ENCODE measurements around the gene METTL1. TPM values are rescaled to one million over a fixed set of nuclear protein-coding genes. Genes with fewer than 3 reads are reported as not detected.

METTL1 gene
- total and polyA plus RNA-seq, 2 donors from 2014 or later: 23.4 to 69.4 TPM

DNA sequence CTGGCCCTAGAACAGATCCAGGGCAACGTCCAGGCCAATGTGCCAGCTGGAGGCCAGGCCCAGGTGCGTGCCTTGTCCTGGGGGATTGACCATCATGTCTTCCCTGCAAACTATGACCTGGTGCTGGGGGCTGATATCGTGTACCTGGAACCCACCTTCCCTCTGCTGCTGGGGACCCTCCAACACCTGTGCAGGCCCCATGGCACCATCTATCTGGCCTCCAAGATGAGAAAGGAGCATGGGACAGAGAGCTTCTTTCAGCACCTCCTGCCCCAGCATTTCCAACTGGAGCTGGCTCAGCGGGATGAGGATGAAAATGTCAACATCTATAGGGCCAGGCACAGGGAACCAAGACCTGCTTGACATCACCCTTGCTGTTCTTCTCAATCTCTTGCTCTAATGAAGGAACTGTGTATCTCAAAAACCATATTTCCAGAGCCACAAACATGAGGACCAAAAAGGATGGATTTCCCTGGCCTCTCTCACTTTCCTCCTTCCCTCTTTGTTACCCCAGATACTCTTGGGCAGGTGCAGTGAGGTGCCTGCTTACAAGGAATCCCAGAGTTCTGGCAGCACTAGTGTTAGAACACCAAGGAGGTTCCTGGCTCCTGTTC is 8.5 kb upstream of the METTL1 start:
- Histone ChIP-seq H3K4me1 (ENCODE audit: control insufficient read depth in 2 of 3, insufficient read depth in 2 of 3, low read depth in 1 of 3, low read length in 3 of 3) (peaks cover 0 to 33% (median 27%) of the 10 kb centered on the region in 3 donors), H3K4me3 (ENCODE audit: low read length in 3 of 3) (no peak overlapping the region), H3K36me3 (ENCODE audit: control insufficient read depth in 2 of 3, insufficient read depth in 3 of 3, low read length in 3 of 3) (peaks cover under 1 to 6% (median under 1%) of the 10 kb centered on the region in 3 donors), H3K9me3 (ENCODE audit: control insufficient read depth in 2 of 3, insufficient read depth in 1 of 3, low read length in 3 of 3) (no peaks in the 10 kb centered on the region), H3K27me3 (ENCODE audit: control insufficient read depth, insufficient read depth, low read length) (no peaks in the 10 kb centered on the region), H3K9ac (ENCODE audit: low read length in 3 of 3) (no peak overlapping the region), H3K27ac (ENCODE audit: low read depth in 2 of 2, low read length in 2 of 2) (peak overlapping the region; percentile 45 to 84)
- DNase-seq (no peak), FAIRE-seq (no peak)
- intact Hi-C loops (cut with DNase I): no loop called here
- TF ChIP-seq, protein P1, sequence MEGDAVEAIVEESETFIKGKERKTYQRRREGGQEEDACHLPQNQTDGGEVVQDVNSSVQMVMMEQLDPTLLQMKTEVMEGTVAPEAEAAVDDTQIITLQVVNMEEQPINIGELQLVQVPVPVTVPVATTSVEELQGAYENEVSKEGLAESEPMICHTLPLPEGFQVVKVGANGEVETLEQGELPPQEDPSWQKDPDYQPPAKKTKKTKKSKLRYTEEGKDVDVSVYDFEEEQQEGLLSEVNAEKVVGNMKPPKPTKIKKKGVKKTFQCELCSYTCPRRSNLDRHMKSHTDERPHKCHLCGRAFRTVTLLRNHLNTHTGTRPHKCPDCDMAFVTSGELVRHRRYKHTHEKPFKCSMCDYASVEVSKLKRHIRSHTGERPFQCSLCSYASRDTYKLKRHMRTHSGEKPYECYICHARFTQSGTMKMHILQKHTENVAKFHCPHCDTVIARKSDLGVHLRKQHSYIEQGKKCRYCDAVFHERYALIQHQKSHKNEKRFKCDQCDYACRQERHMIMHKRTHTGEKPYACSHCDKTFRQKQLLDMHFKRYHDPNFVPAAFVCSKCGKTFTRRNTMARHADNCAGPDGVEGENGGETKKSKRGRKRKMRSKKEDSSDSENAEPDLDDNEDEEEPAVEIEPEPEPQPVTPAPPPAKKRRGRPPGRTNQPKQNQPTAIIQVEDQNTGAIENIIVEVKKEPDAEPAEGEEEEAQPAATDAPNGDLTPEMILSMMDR (IDR thresholded peaks at IDR 0.05; ENCODE audit: borderline replicate concordance, extremely low read depth, insufficient read depth): no peak

DNA sequence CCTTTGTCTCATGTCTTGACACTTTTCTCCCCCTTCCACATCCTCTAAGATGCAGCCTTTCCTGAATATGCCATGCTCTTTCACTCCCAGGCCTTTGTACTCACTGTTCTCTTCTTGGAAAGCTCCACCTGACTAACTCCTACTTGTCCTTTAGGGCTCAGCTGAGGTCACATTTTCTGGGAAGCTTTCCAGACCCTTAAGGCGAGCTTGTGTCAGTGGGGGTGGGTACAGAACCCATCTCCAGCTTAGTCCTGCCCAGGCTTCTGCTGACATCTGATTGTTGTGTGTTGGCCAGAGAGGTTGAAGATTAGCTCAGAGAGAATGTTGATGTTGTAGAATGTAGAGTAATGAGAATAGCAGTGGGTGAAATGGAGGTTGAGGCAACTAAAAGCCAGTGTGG is 7.8 kb upstream of the METTL1 start:
- no peak overlapping the region for H3K9ac ChIP-seq (ENCODE audit: low read length in 3 of 3)
- peaks cover 0 to 33% (median 27%) of the 10 kb centered on the region in 3 donors for H3K4me1 ChIP-seq (ENCODE audit: control insufficient read depth in 2 of 3, insufficient read depth in 2 of 3, low read depth in 1 of 3, low read length in 3 of 3)
- no peaks in the 10 kb centered on the region for H3K9me3 ChIP-seq (ENCODE audit: control insufficient read depth in 2 of 3, insufficient read depth in 1 of 3, low read length in 3 of 3)
- intact Hi-C loops (cut with DNase I): no loop called here
- TF ChIP-seq, protein P1 (IDR thresholded peaks at IDR 0.05; ENCODE audit: borderline replicate concordance, extremely low read depth, insufficient read depth): no peak
- FAIRE-seq (no peak), DNase-seq (peak in 1 of 5 donors; percentile 33)
- no peaks in the 10 kb centered on the region for H3K27me3 ChIP-seq (ENCODE audit: control insufficient read depth, insufficient read depth, low read length)
- peak overlapping the region; percentile 45 to 84 for H3K27ac ChIP-seq (ENCODE audit: low read depth in 2 of 2, low read length in 2 of 2)
- H3K36me3 ChIP-seq (ENCODE audit: control insufficient read depth in 2 of 3, insufficient read depth in 3 of 3, low read length in 3 of 3): peaks cover 0 to 6% (median 0%) of the 10 kb centered on the region in 3 donors
- H3K4me3 ChIP-seq (ENCODE audit: low read length in 3 of 3): no peak overlapping the region

DNA sequence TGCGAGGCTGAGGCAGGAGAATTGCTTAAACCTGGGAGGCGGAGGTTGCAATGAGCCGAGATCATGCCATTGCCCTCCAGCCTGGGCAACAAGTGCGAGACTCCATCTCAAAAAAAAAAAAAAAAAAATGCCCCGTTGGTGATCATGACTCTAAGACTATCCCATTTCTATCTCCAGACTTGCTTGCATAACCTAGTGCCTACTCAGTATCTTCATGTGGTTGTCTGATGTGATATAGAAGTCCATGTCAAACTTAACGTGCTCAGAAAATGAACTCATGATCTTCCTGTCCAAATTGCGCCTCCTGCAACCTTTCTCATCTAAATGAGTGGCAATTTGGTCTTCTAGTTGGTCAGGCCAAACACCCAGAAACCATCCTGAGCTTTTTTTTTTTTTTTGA is 6.0 kb upstream of the METTL1 start:
- Histone ChIP-seq H3K9ac (ENCODE audit: low read length in 3 of 3) (no peak overlapping the region), H3K27me3 (ENCODE audit: control insufficient read depth, insufficient read depth, low read length) (no peaks in the 10 kb centered on the region), H3K4me1 (ENCODE audit: control insufficient read depth in 2 of 3, insufficient read depth in 2 of 3, low read depth in 1 of 3, low read length in 3 of 3) (peaks cover 0 to 27% (median 25%) of the 10 kb centered on the region in 3 donors), H3K27ac (ENCODE audit: low read depth in 2 of 2, low read length in 2 of 2) (no peak overlapping the region), H3K36me3 (ENCODE audit: control insufficient read depth in 2 of 3, insufficient read depth in 3 of 3, low read length in 3 of 3) (peaks cover 0 to 6% (median 0%) of the 10 kb centered on the region in 3 donors), H3K4me3 (ENCODE audit: low read length in 3 of 3) (no peak overlapping the region), H3K9me3 (ENCODE audit: control insufficient read depth in 2 of 3, insufficient read depth in 1 of 3, low read length in 3 of 3) (no peaks in the 10 kb centered on the region)
- no peak for DNase-seq
- TF ChIP-seq, protein P1 (IDR thresholded peaks at IDR 0.05; ENCODE audit: borderline replicate concordance, extremely low read depth, insufficient read depth): no peak
- intact Hi-C loops (cut with DNase I): no loop called here
- no peak for FAIRE-seq
